Smooth muscle cell (in vitro differentiated cells): ENCODE results near the gene INTS3. TPM values are rescaled to one million over a fixed set of nuclear protein-coding genes. Genes with fewer than 3 reads are reported as not detected.
A peak's percentile ranks its signal among the peaks of the same experiment; 100 is the strongest.

Experiments used
- DNase-seq: peaks from one replicate; lab custom pipeline; 2025; ENCODE audit not compliant: unreplicated experiment; lab: John Stamatoyannopoulos, UW
- H2AFZ ChIP-seq: fragments of 200-600 bp; sonication (generic); 2 replicates; pipeline ENCODE4 v1.6.0; 2016; ENCODE audit warnings: antibody characterized with exemption, low read depth, mild to moderate bottlenecking
- H3F3A ChIP-seq: fragments of 200-600 bp; sonication (generic); 2 replicates; pipeline ENCODE4 v1.6.0; 2017; ENCODE audit warnings: antibody characterized with exemption, low read depth
- H3K27ac ChIP-seq: fragments of 200-600 bp; sonication (generic); 2 replicates; pipeline ENCODE4 v1.5.1; 2016; ENCODE audit warnings: low read depth, mild to moderate bottlenecking
- H3K27me3 ChIP-seq: fragments of 200-600 bp; sonication (generic); 2 replicates; pipeline ENCODE4 v1.6.1; 2016; ENCODE audit warnings: low read depth, mild to moderate bottlenecking
- H3K36me3 ChIP-seq: fragments of 200-600 bp; sonication (generic); 2 replicates; pipeline ENCODE4 v1.5.1; 2016; ENCODE audit warnings: low read depth
- H3K4me1 ChIP-seq: fragments of 200-600 bp; sonication (generic); 2 replicates; pipeline ENCODE4 v1.5.1; 2016; ENCODE audit warnings: low read depth
- H3K4me2 ChIP-seq: fragments of 200-600 bp; sonication (generic); 2 replicates; pipeline ENCODE4 v1.6.0; 2016; ENCODE audit warnings: mild to moderate bottlenecking
- H3K4me3 ChIP-seq: fragments of 200-600 bp; sonication (generic); 2 replicates; pipeline ENCODE4 v1.5.1; 2016; ENCODE audit warnings: mild to moderate bottlenecking
- H3K79me2 ChIP-seq: fragments of 200-600 bp; sonication (generic); 2 replicates; pipeline ENCODE4 v1.6.0; 2016; ENCODE audit warnings: low read depth, mild to moderate bottlenecking
- H3K9ac ChIP-seq: fragments of 200-600 bp; sonication (generic); 2 replicates; pipeline ENCODE4 v1.6.0; 2016; ENCODE audit warnings: low read depth
- H3K9me3 ChIP-seq: fragments of 200-600 bp; sonication (generic); replicated peaks from 2 replicates; pipeline ENCODE4 v1.5.1; 2016; ENCODE audit warnings: low read depth
- H4K20me1 ChIP-seq: fragments of 200-600 bp; sonication (generic); 2 replicates; pipeline ENCODE4 v1.6.0; 2016; ENCODE audit warnings: low read depth
- CTCF ChIP-seq: fragments of 200-600 bp; sonication (generic); IDR thresholded peaks from 2 replicates; pipeline ENCODE4 v1.5.1; 2017; ENCODE audit warnings: borderline replicate concordance, mild to moderate bottlenecking, antibody characterized with exemption; ENCODE audit not compliant: insufficient read depth, poor library complexity, severe bottlenecking
- WGBS: methylation state at CpG from one replicate; pipeline ENCODE4 v1.1.7; 2016; ENCODE audit warnings: low lambda C conversion rate; 5-methylcytosine and 5-hydroxymethylcytosine counted together
- polyA plus RNA-seq: library from polyadenylated mRNA; unstranded; fragments of >200 nt; fragmentation: Nextera tagmentation; extraction: Ambion mirVana; gene quantifications from 2 replicates; pipeline ENCODE4 v1.2.1, GENCODE V29; 2016
- total RNA-seq: library from RNA; depleted of rRNA; stranded (reverse); fragments of >200 nt; gene quantifications from 2 replicates; pipeline ENCODE4 v1.2.3, GENCODE V29; 2014

Gene INTS3
- total and polyA plus RNA-seq, 2 experiments from 2014 or later, result 22.3 to 33.6 TPM

GRCh38 chr1:153680120-153680403 lies 47.8 kb upstream of the INTS3 start:
- Histone ChIP-seq H3F3A (no peaks in the 10 kb centered on the region), H3K9ac (no peak overlapping the region), H3K27me3 (peaks cover 39% of the 10 kb centered on the region), H3K4me2 (no peak overlapping the region), H3K4me3 (peak overlapping the region; percentile 52), H3K4me1 (peaks cover 17% of the 10 kb centered on the region), H3K9me3 (no peaks in the 10 kb centered on the region), H3K79me2 (no peaks in the 10 kb centered on the region), H3K36me3 (no peaks in the 10 kb centered on the region), H4K20me1 (no peaks in the 10 kb centered on the region), H2AFZ (no peak overlapping the region), H3K27ac (no peak overlapping the region)
- no peak for DNase-seq
- WGBS, result no CpG with 5 or more reads among the region's 10 CpGs
- TF ChIP-seq CTCF, result no peak

- no peaks in the 10 kb centered on the region for H3K36me3 ChIP-seq
- H2AFZ ChIP-seq, result no peak overlapping the region
- H3K4me3 ChIP-seq, result no peak overlapping the region
- no peak for TF ChIP-seq CTCF
- H3K27ac ChIP-seq, result no peak overlapping the region
- H3K9ac ChIP-seq, result no peak overlapping the region
- no peaks in the 10 kb centered on the region for H3K79me2 ChIP-seq
- 87% methylated on average over 7 of the region's 7 CpGs for WGBS
- H3K9me3 ChIP-seq, result no peaks in the 10 kb centered on the region
- no peaks in the 10 kb centered on the region for H3F3A ChIP-seq
- no peak for DNase-seq
- H3K4me2 ChIP-seq, result no peak overlapping the region
- peaks cover 17% of the 10 kb centered on the region for H3K4me1 ChIP-seq
- no peaks in the 10 kb centered on the region for H4K20me1 ChIP-seq
- H3K27me3 ChIP-seq, result peaks cover 39% of the 10 kb centered on the region
These were observed 45.1 kb upstream of the INTS3 start for GRCh38 chr1:153682730-153683129.

- Histone ChIP-seq H3K4me3 (no peak overlapping the region), H3F3A (no peaks in the 10 kb centered on the region), H3K9ac (no peak overlapping the region), H3K36me3 (no peaks in the 10 kb centered on the region), H3K79me2 (no peaks in the 10 kb centered on the region), H3K4me2 (no peak overlapping the region), H3K27ac (no peak overlapping the region), H3K9me3 (no peaks in the 10 kb centered on the region), H2AFZ (no peak overlapping the region), H3K4me1 (peaks cover 7% of the 10 kb centered on the region), H4K20me1 (no peaks in the 10 kb centered on the region), H3K27me3 (peaks cover 28% of the 10 kb centered on the region)
- no peak for DNase-seq
- 96% methylated on average over 5 of the region's 5 CpGs for WGBS
- TF ChIP-seq CTCF, result no peak
These were observed 44.0 kb upstream of the INTS3 start for GRCh38 chr1:153683854-153684253.

- WGBS, result 94% methylated on average over 12 of the region's 12 CpGs
These were observed 43.0 kb upstream of the INTS3 start for GRCh38 chr1:153684892-153685291.

More at GRCh38 chr1:153684892-153685291, 43.0 kb upstream of the INTS3 start:
- Histone ChIP-seq H3K4me2 (no peak overlapping the region), H3K4me3 (no peak overlapping the region), H3K36me3 (no peaks in the 10 kb centered on the region), H3K27me3 (peaks cover 18% of the 10 kb centered on the region), H3K9ac (no peak overlapping the region), H3K27ac (no peak overlapping the region), H4K20me1 (no peaks in the 10 kb centered on the region), H3K79me2 (no peaks in the 10 kb centered on the region), H2AFZ (no peak overlapping the region), H3K9me3 (no peaks in the 10 kb centered on the region), H3F3A (no peaks in the 10 kb centered on the region), H3K4me1 (no peaks in the 10 kb centered on the region)
- TF ChIP-seq CTCF, result no peak
- no peak for DNase-seq
